NOMO-1 treated with dmso at 0.1 percent for 144 hours (cell line): Measurements from ENCODE around the gene FBXO46.
"Not testable (repeated sequence)": the region's sequence is repeated elsewhere in the genome, so short reads cannot be mapped to it uniquely, and the experiment has no call there.

Experiments used
- DNase-seq: peaks from one replicate; lab custom pipeline; 2025; ENCODE audit not compliant: unreplicated experiment; lab: John Stamatoyannopoulos, UW

FBXO46 gene

GRCh38 chr19:45691516-45692186 lies 39.0 kb downstream of the FBXO46 start, which contains the start of gene SNRPD2:
TSS of gene SNRPD2 (minus strand) at chr19:45691953. CDS start at chr19:45691888, 65 bp downstream.
- peak; percentile 87 for DNase-seq

- DNase-seq = no peak
Observed at GRCh38 chr19:45687599-45687998, 43.1 kb downstream of the FBXO46 start.

GRCh38 chr19:45685045-45685444 lies 45.7 kb downstream of the FBXO46 start:
- DNase-seq = not testable (repeated sequence)

DNA sequence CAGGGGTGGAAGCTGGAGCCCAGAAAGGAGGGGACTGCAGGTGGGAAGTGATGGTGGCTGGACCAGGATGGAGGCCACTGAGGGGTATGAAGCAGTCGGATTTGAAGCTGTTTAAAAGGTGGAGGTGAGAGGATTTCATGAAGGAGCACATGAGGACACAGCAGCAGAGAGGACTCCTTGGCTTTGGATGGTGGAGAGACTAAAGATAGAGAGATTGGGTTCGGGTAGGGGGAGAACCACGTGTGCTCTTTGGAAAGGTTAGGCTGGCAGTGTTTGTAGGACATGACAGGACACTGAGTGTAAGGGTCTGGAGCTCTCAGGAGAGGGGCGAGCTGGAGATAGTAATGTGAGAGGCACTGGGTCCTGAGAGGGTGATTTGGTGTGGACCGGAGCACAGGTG lies 47.8 kb downstream of the FBXO46 start:
- no peak for DNase-seq

DNA sequence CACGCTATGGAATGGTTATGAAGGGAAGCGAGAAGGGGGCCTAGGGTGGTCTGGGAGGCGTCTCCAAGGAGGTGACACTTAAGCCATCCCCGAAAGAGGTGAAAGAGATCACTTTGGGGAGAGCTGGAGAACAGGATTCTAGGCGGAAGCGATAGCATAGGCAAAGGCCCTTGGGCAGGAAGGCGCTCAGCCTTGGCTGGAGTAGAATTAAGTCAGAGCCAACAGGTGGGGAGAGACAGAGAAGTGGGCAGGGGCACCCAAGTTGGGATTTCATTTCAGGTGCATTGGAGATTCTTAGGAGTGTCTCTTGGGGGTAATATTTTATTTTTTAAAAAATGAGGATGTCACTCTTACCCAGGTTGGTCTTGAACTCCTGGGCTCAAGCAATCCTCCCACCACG lies 48.6 kb downstream of the FBXO46 start:
- DNase-seq = no peak

DNA sequence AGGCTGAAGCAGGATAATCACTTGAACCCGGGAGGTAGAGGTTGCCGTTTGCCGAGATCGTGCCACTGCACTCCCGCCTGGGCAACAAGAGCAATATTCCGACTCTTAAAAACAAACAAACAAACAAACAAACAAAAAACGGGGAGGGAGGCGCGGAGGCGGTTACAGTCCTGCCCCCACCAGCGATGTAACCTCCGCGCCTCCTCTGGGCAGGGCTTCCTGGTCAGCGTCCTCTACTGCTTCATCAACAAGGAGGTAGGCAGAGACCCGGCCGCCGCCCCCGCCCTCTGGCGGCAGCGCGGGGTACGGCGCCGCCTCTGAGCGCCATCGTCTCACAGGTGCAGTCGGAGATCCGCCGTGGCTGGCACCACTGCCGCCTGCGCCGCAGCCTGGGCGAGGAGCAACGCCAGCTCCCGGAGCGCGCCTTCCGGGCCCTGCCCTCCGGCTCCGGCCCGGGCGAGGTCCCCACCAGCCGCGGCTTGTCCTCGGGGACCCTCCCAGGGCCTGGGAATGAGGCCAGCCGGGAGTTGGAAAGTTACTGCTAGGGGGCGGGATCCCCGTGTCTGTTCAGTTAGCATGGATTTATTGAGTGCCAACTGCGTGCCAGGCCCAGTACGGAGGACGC lies 49.2 kb downstream of the FBXO46 start:
- DNase-seq = peak; percentile 80

DNA sequence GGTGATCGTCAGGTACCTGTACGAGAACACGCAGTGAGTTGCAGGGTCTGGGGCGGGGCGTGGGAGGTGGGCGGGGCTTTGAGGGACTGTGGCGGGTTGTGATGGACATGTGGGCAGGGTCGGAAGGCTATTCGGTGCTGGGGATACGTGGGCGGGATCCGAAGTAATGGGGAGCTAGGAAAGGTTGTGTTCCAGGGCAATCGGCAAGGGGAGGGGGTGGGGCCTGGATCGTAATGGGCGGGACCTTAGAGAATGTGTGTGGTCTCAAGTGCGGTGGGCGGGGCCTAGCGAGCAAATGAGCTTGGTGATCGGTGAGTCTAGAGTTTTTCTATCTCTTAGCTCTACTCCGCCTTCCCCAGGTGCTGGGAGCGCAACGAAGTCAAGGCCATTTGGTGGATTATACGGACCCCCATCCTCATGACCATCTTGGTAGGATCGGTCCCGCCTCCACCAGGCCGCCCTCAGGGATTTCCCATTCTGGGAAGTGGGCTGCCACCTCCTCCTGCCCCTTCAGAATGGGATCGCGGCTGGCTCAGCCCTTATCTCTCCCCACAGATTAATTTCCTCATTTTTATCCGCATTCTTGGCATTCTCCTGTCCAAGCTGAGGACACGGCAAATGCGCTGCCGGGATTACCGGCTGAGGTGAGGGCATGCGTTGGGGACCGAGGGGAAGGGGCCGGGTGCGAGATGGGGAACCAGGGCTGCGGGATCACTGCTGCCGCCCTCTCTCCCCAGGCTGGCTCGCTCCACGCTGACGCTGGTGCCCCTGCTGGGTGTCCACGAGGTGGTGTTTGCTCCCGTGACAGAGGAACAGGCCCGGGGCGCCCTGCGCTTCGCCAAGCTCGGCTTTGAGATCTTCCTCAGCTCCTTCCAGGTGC lies 53.1 kb downstream of the FBXO46 start:
- DNase-seq = no peak

- DNase-seq = no peak
Observed at GRCh38 chr19:45676851-45677263, 53.8 kb downstream of the FBXO46 start.

- DNase-seq = no peak
Observed at GRCh38 chr19:45674946-45675345, 55.8 kb downstream of the FBXO46 start.

- no peak for DNase-seq
Observed at GRCh38 chr19:45670670-45671453, 59.8 kb downstream of the FBXO46 start.

- DNase-seq = peak; percentile 53
Observed at GRCh38 chr19:45668342-45668871, 62.3 kb downstream of the FBXO46 start.

DNA sequence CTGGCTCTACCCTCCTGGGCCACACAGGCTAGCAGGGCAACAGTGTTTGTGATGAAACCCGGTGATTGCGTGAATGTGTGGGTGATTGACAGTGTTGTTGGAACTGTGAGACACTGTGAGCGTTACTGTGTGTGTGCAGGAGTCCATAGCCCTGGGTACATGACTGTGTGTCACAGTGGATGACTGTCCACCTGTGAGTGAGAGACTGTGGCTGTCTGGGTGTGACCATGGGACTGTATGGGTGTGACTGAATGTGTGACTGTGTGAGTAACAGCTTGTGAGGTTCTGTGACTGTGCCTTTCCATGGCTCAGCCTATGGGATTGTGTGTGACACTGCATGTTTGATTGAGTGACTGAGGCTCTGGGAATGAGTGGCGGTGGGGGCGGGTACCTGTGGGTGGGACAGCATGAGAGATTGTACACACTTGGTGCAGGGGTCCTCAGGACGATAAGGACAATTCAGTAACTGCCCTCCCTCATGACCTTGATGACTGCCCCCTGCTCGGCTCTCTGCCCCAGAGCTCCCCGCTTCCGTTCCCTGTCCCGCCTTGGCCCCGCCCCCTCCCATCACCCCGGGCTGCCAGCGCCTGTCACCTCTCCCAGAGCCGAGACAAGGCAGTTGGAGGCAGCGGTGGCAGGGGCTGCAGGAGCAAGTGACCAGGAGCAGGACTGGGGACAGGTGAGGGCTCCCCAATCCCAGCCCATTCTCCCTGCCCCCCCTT lies 62.9 kb downstream of the FBXO46 start, which contains the start of gene GIPR:
Gene GIPR (plus strand): TSS at position 602 of the 722 bp plus-strand sequence. CDS start 1,300 bp downstream, outside the sequence.
- peak; percentile 35 for DNase-seq

DNA sequence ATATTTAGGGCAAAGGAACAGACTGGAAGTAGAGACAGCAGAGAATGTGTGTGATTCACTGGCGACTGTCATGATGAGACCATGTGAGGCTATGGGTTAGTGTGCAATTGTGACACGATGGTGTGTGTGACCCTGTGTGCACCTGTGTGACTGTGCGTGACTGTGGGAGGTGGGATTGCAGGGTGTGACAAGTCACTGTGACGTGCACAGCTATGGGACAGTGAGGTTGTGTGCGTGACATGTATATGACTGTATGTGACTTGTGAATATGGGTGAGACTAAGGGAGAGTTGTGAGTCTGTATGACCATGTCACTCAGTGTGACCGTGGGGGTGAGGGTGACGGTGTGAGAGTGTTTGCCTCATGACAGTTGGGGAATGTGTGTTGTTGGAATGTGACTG lies 66.1 kb downstream of the FBXO46 start:
- no peak for DNase-seq

DNA sequence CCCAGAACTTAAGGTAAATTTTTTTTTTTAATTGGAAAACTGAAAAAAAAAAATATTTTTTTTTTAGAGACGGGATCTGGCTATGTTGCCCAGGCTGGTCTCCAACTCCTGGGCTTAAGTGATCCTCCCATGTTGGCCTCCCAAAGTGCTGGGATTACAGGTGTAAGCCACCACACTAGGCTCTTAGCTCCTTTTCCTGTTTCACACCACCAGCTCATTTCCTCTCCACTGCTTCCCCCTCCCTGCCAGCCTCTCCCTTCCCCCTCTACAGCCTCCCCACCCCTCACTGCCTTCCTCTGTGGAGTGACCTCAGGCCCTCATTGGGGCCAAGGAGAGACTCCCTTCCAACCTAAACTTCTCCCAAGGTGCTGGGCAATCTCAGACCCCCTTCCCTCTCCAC lies 66.9 kb downstream of the FBXO46 start:
- no peak for DNase-seq

GRCh38 chr19:45660636-45661035 lies 70.1 kb downstream of the FBXO46 start:
- DNase-seq = no peak
